Endodermal cell (in vitro differentiated cells): ENCODE measurements around the gene P4HA1. TPM values are rescaled to one million over a fixed set of nuclear protein-coding genes. Genes with fewer than 3 reads are reported as not detected.

Source experiments
- DNase-seq: peaks from one replicate; pipeline ENCODE4 v3.0.0-alpha.2; 2017
- H3K27ac ChIP-seq: 2 replicates; pipeline ENCODE4 v1.5.1; 2013; ENCODE audit warnings: mild to moderate bottlenecking, low read depth, low read length, moderate library complexity
- H3K27me3 ChIP-seq: 2 replicates; pipeline ENCODE4 v1.6.1; 2013; ENCODE audit warnings: mild to moderate bottlenecking, low read length, moderate library complexity; ENCODE audit not compliant: insufficient read depth, control insufficient read depth, poor library complexity, severe bottlenecking
- H3K36me3 ChIP-seq: 2 replicates; pipeline ENCODE4 v1.7.0; 2013; ENCODE audit warnings: mild to moderate bottlenecking, low read length, moderate library complexity; ENCODE audit not compliant: control insufficient read depth, insufficient read depth
- H3K4me1 ChIP-seq: one replicate; pipeline ENCODE4 v1.7.0; 2013; ENCODE audit warnings: low read length; ENCODE audit not compliant: control insufficient read depth, insufficient read depth
- H3K4me3 ChIP-seq: 2 replicates; pipeline ENCODE4 v1.5.1; 2013; ENCODE audit warnings: mild to moderate bottlenecking, low read length, moderate library complexity
- H3K9ac ChIP-seq: 2 replicates; pipeline ENCODE4 v1.6.1; 2013; ENCODE audit warnings: mild to moderate bottlenecking, low read length, moderate library complexity; ENCODE audit not compliant: poor library complexity, severe bottlenecking; ENCODE audit errors: extremely low read depth
- H3K9me3 ChIP-seq: 2 replicates; pipeline ENCODE4 v1.6.1; 2013; ENCODE audit warnings: mild to moderate bottlenecking, low read length, moderate library complexity; ENCODE audit not compliant: control insufficient read depth
- H3K27ac Mint-ChIP-seq: 2 replicates; pipeline ENCODE4 v1.8.0; 2020; ENCODE audit warnings: mixed read lengths
- H3K27me3 Mint-ChIP-seq: 2 replicates; pipeline ENCODE4 v1.8.0; 2021; ENCODE audit warnings: mild to moderate bottlenecking, mixed read lengths; ENCODE audit not compliant: insufficient read depth
- H3K36me3 Mint-ChIP-seq: 2 replicates; pipeline ENCODE4 v1.8.0; 2020; ENCODE audit warnings: low read depth, mixed read lengths
- H3K4me1 Mint-ChIP-seq: 2 replicates; pipeline ENCODE4 v1.8.0; 2020; ENCODE audit warnings: mixed read lengths
- H3K4me3 Mint-ChIP-seq: 2 replicates; pipeline ENCODE4 v1.8.0; 2020; ENCODE audit warnings: mild to moderate bottlenecking, moderate library complexity, mixed read lengths
- H3K9me3 Mint-ChIP-seq: 2 replicates; pipeline ENCODE4 v1.8.0; 2020; ENCODE audit warnings: mild to moderate bottlenecking, mixed read lengths
- CTCF ChIP-seq: fragments of 200-600 bp; sonication (generic); conservative IDR thresholded peaks from 2 replicates; pipeline ENCODE4 v1.5.0; 2021; ENCODE audit warnings: antibody characterized with exemption, mild to moderate bottlenecking
- WGBS, 2 experiments: methylation state at CpG; one replicate each; pipeline versions ENCODE4 v1.1.5 to v1.1.7; 2013; ENCODE audit warnings: missing lambda C conversion rate in 2 of 2, mixed read lengths in 1 of 2; ENCODE audit not compliant: insufficient coverage in 1 of 2, insufficient read length in 1 of 2; 5-methylcytosine and 5-hydroxymethylcytosine counted together
- total RNA-seq, 2 donors: library from RNA; stranded (reverse); fragmentation: NEBNext Ultra II Directional in 1 of 2; extraction: Animal tissue kit (Norgen Biotek cat#: 25700) in 1 of 2; gene quantifications; 2 replicates in 1 of 2; 3 replicates in 1 of 2; pipeline ENCODE4 v1.2.1, GENCODE V29; 2021

The P4HA1 gene
- total RNA-seq, 2 donors from 2014 or later, result 45.1 to 46.9 TPM

- Histone ChIP-seq H3K36me3 (peaks cover 77% of the 10 kb centered on the region), H3K4me1 (no peaks in the 10 kb centered on the region)
- no peak for DNase-seq
Observed at GRCh38 chr10:73131301-73131700, 34.6 kb upstream of the P4HA1 start.

DNA sequence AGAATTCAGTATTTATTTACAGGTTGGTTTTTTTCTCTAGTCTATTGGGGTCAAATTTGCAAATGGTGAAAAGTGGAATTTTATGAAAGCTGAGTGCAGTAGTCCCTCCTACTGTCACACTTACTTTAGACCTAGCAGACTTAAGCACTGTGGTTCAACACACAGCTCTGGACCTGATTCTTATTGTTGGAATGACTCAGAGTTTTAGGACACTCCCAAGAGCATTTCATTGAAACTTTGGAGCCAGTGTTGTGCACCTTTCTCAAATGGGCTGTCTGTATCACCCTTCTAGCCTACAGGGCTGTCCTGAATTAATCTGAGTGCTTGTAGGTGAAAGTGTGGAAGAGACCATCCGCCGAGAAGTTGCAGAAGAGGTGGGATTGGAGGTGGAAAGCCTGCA lies 29.7 kb upstream of the P4HA1 start:
- Histone ChIP-seq H3K9ac (no peak overlapping the region), H3K36me3 (peaks cover 45% of the 10 kb centered on the region), H3K27me3 (no peaks in the 10 kb centered on the region), H3K27ac (no peak overlapping the region), H3K4me1 (no peaks in the 10 kb centered on the region), H3K9me3 (no peaks in the 10 kb centered on the region), H3K4me3 (no peak overlapping the region)
- Mint-ChIP-seq H3K4me1 (peaks cover 6% of the 10 kb centered on the region), H3K27ac (peak overlapping the region; percentile 14), H3K4me3 (no peak overlapping the region), H3K9me3 (no peaks in the 10 kb centered on the region), H3K36me3 (peaks cover 40% of the 10 kb centered on the region), H3K27me3 (no peaks in the 10 kb centered on the region)
- no peak for TF ChIP-seq CTCF
- 98 to 100% methylated on average over 2 of the region's 2 CpGs for WGBS, 2 experiments
- DNase-seq, result no peak

More at GRCh38 chr10:73131301-73131700, 34.6 kb upstream of the P4HA1 start:
- no peak overlapping the region for H3K27ac Mint-ChIP-seq
- no peak overlapping the region for H3K4me3 Mint-ChIP-seq
- Histone ChIP-seq H3K9ac (no peak overlapping the region), H3K27me3 (no peaks in the 10 kb centered on the region), H3K27ac (no peak overlapping the region), H3K9me3 (no peaks in the 10 kb centered on the region), H3K4me3 (no peak overlapping the region)
- WGBS, 2 experiments, result 87 to 91% methylated on average over 2 of the region's 2 CpGs
- H3K36me3 Mint-ChIP-seq, result peaks cover 59% of the 10 kb centered on the region
- H3K9me3 Mint-ChIP-seq, result no peaks in the 10 kb centered on the region
- peaks cover 6% of the 10 kb centered on the region for H3K4me1 Mint-ChIP-seq
- H3K27me3 Mint-ChIP-seq, result no peaks in the 10 kb centered on the region
- no peak for TF ChIP-seq CTCF

- no peak for DNase-seq
- peaks cover 6% of the 10 kb centered on the region for H3K36me3 ChIP-seq
- Mint-ChIP-seq H3K4me3 (no peak overlapping the region), H3K27ac (no peak overlapping the region), H3K9me3 (no peaks in the 10 kb centered on the region), H3K36me3 (peaks cover 21% of the 10 kb centered on the region), H3K4me1 (no peaks in the 10 kb centered on the region), H3K27me3 (no peaks in the 10 kb centered on the region)
- H3K4me1 ChIP-seq, result no peaks in the 10 kb centered on the region
- no peak overlapping the region for H3K9ac ChIP-seq
- H3K27ac ChIP-seq, result no peak overlapping the region
- no peak overlapping the region for H3K4me3 ChIP-seq
- no peak for TF ChIP-seq CTCF
- H3K9me3 ChIP-seq, result no peaks in the 10 kb centered on the region
- no peaks in the 10 kb centered on the region for H3K27me3 ChIP-seq
- 89 to 96% methylated on average over 3 to 4 of the region's 4 CpGs for WGBS, 2 experiments
Observed at GRCh38 chr10:73119952-73120351, 23.3 kb upstream of the P4HA1 start.
